K562 (cell line): ENCODE results near the gene GPRIN3. TPM values are rescaled to one million over a fixed set of nuclear protein-coding genes. Genes with fewer than 3 reads are reported as not detected.

ENCODE experiments used
- ATAC-seq: fragments of 200-7000 bp; cut with Tn5 transposase; 3 replicates; pipeline ENCODE4 v1.9.1; 2020; ENCODE audit warnings: moderate library complexity
- BruUV-seq: library from RNA; stranded (reverse); fragments of 400-500 nt; replicated peaks from 2 replicates; lab custom pipeline; 2021; lab: Mats Ljungman, UMichigan
- CTCF ChIA-PET: fragments of 300-600 bp; formaldehyde crosslinking; extraction: SDS; loops from one replicate; lab custom pipeline; 2021; ENCODE audit warnings: low intra/inter-chr PET ratio; lab: Yijun Ruan, JAX
- POLR2A ChIA-PET: fragments of 300-600, 350-650 bp; sonication (Branson Sonifier 250); formaldehyde crosslinking; extraction: SDS; loops from one replicate; lab custom pipeline; 2021; ENCODE audit warnings: antibody characterized with exemption, inconsistent platforms; lab: Yijun Ruan, JAX
- DNase-seq, 4 experiments: peaks; one replicate each; pipeline versions ENCODE4 v3.0.0 to v3.0.0-alpha.2; 2011 to 2018; ENCODE audit warnings: low spot score in 3 of 4, mixed read lengths in 3 of 4; ENCODE audit errors: extremely low read depth in 1 of 4
- FAIRE-seq: peaks from 2 replicates; lab custom pipeline; 2011; peaks lifted over from hg19 to GRCh38; lab: Jason Lieb, UNC
- H2AFZ ChIP-seq: 2 replicates; pipeline ENCODE4 v1.6.0; 2011; ENCODE audit warnings: low read depth, low read length, control low read depth, inconsistent platforms
- H3K27ac ChIP-seq: fragments of 200-600 bp; 3 replicates; pipeline ENCODE4 v1.8.0; 2011; ENCODE audit warnings: low read depth, mild to moderate bottlenecking, control low read depth, inconsistent platforms, low read length, moderate library complexity, mixed read lengths; ENCODE audit errors: extremely low read depth
- H3K27me3 ChIP-seq, 2 experiments: fragments of 300-600 bp in 1 of 2; 2 replicates in 1 of 2; 3 replicates in 1 of 2; pipeline versions ENCODE4 v1.6.0 to v1.8.0; 2011; ENCODE audit warnings: inconsistent platforms in 2 of 2, low read length in 2 of 2, mild to moderate bottlenecking in 1 of 2, mixed read lengths in 1 of 2, moderate library complexity in 1 of 2; ENCODE audit not compliant: control insufficient read depth in 2 of 2, insufficient read depth in 2 of 2
- H3K36me3 ChIP-seq: fragments of 300-600 bp; 3 replicates; pipeline ENCODE4 v1.8.0; 2011; ENCODE audit warnings: mild to moderate bottlenecking, low read length, inconsistent platforms; ENCODE audit not compliant: control insufficient read depth, insufficient read depth
- H3K4me1 ChIP-seq, 2 experiments: fragments of 200-600 bp in 1 of 2; replicated peaks in 1 of 2; 2 replicates in 1 of 2; 3 replicates in 1 of 2; pipeline versions ENCODE4 v1.5.1 to v1.8.0; 2011; ENCODE audit warnings: inconsistent platforms in 2 of 2, low read length in 2 of 2, mild to moderate bottlenecking in 1 of 2, mixed read lengths in 1 of 2, moderate library complexity in 1 of 2; ENCODE audit not compliant: control insufficient read depth in 2 of 2, insufficient read depth in 2 of 2
- H3K4me2 ChIP-seq: 2 replicates; pipeline ENCODE4 v1.6.1; 2011; ENCODE audit warnings: low read length, control low read depth, inconsistent platforms, mixed read lengths; ENCODE audit not compliant: insufficient read depth
- H3K4me3 ChIP-seq: fragments of 200-600 bp; sonication (generic), shearing (Covaris generic); 2 replicates; pipeline ENCODE4 v1.5.1; 2016; ENCODE audit warnings: control low read depth, inconsistent platforms
- H3K79me2 ChIP-seq: fragments of 200-600 bp; 3 replicates; pipeline ENCODE4 v1.8.0; 2011; ENCODE audit warnings: low read length, inconsistent platforms; ENCODE audit not compliant: control insufficient read depth, insufficient read depth
- H3K9ac ChIP-seq, 2 experiments: 2 replicates each; pipeline versions ENCODE4 v1.6.0 to v1.6.1; 2011; ENCODE audit warnings: low read depth in 2 of 2, low read length in 2 of 2, control low read depth in 1 of 2, inconsistent platforms in 1 of 2, mild to moderate bottlenecking in 1 of 2, mixed read lengths in 1 of 2; ENCODE audit not compliant: insufficient read depth in 1 of 2
- H3K9me1 ChIP-seq: one replicate; pipeline ENCODE4 v1.6.0; 2011; ENCODE audit warnings: inconsistent platforms, mild to moderate bottlenecking, low read length, moderate library complexity; ENCODE audit not compliant: control insufficient read depth, insufficient read depth
- H3K9me3 ChIP-seq: replicated peaks from 2 replicates; pipeline ENCODE4 v1.5.1; 2011; ENCODE audit warnings: low read depth, low read length, inconsistent platforms; ENCODE audit not compliant: control insufficient read depth, insufficient read depth
- H4K20me1 ChIP-seq: replicated peaks from 2 replicates; pipeline ENCODE4 v1.6.1; 2011; ENCODE audit warnings: low read length, inconsistent platforms, mixed read lengths; ENCODE audit not compliant: control insufficient read depth, insufficient read depth
- CBFB ChIP-seq: sonication (generic); formaldehyde crosslinking; IDR thresholded peaks from 2 replicates; pipeline ENCODE4 v1.4.0; 2020; ENCODE audit warnings: mild to moderate bottlenecking, missing genetic modification reagents
- COPS2 ChIP-seq: fragments of 450-650 bp; conservative IDR thresholded peaks from 2 replicates; pipeline ENCODE4 v1.6.1; 2016; ENCODE audit warnings: mild to moderate bottlenecking, moderate library complexity
- DNMT1 ChIP-seq: fragments of 450-650 bp; IDR thresholded peaks from 2 replicates; pipeline ENCODE4 v1.6.1; 2016; ENCODE audit warnings: antibody characterized with exemption, mild to moderate bottlenecking
- L3MBTL2 ChIP-seq: fragments of 450-650 bp; IDR thresholded peaks from 2 replicates; pipeline ENCODE4 v1.6.1; 2016; ENCODE audit warnings: mild to moderate bottlenecking, moderate library complexity
- NFRKB ChIP-seq: fragments of 450-650 bp; IDR thresholded peaks from 2 replicates; pipeline ENCODE4 v1.6.1; 2016; ENCODE audit warnings: low read depth
- RBM14 ChIP-seq: fragments of 200-400 bp; formaldehyde crosslinking; IDR thresholded peaks from 2 replicates; pipeline ENCODE4 v1.6.1; 2018; ENCODE audit warnings: low read depth, mild to moderate bottlenecking, low read length, moderate library complexity, borderline replicate concordance; ENCODE audit not compliant: insufficient read depth
- RBM17 ChIP-seq: fragments of 200-400 bp; formaldehyde crosslinking; IDR thresholded peaks from 2 replicates; pipeline ENCODE4 v1.6.1; 2017; ENCODE audit warnings: low read depth, mild to moderate bottlenecking, low read length, borderline replicate concordance
- TOE1 ChIP-seq, 2 experiments: fragments of 450-650 bp in 1 of 2; sonication (generic) in 1 of 2; formaldehyde crosslinking in 1 of 2; IDR thresholded peaks; 2 replicates each; pipeline versions ENCODE4 v1.7.1 to v1.8.0; 2016 to 2022; ENCODE audit warnings: borderline replicate concordance in 2 of 2, mild to moderate bottlenecking in 2 of 2, antibody characterized with exemption in 1 of 2, inconsistent platforms in 1 of 2, low read depth in 1 of 2, missing genetic modification reagents in 1 of 2, moderate library complexity in 1 of 2
- ZNF140 ChIP-seq: fragments of 250-450 bp; sonication (Bioruptor Pico); IDR thresholded peaks from 2 replicates; pipeline ENCODE4 v1.8.0; 2021; ENCODE audit warnings: moderate library complexity, mild to moderate bottlenecking, inconsistent platforms
- ZNF23 ChIP-seq: fragments of 250-450 bp; sonication (Bioruptor Pico); IDR thresholded peaks from 2 replicates; pipeline ENCODE4 v1.4.0; 2020; ENCODE audit warnings: mild to moderate bottlenecking
- ZNF232 ChIP-seq: sonication (generic); formaldehyde crosslinking; IDR thresholded peaks from 2 replicates; pipeline ENCODE4 v1.8.0; 2022; ENCODE audit warnings: mild to moderate bottlenecking, missing genetic modification reagents
- ZNF609 ChIP-seq: sonication (generic); formaldehyde crosslinking; IDR thresholded peaks from 2 replicates; pipeline ENCODE4 v1.8.1; 2023; ENCODE audit warnings: missing genetic modification reagents, mild to moderate bottlenecking, borderline replicate concordance
- ZNF668 ChIP-seq: fragments of 250-450 bp; sonication (Bioruptor Pico); IDR thresholded peaks from 2 replicates; pipeline ENCODE4 v1.8.0; 2022; ENCODE audit warnings: mild to moderate bottlenecking, inconsistent platforms
- WGBS: fragments of 100-300 bp; shearing (Covaris generic); methylation state at CpG from one replicate; pipeline ENCODE4 v1.1.6; 2016; ENCODE audit warnings: low coverage, mixed read lengths; ENCODE audit not compliant: insufficient coverage; ENCODE audit errors: missing lambda C conversion rate; 5-methylcytosine and 5-hydroxymethylcytosine counted together
- in situ Hi-C: fragments of 300-500 bp; cut with MboI; formaldehyde crosslinking; loops from 4 replicates; pipeline ENCODE4 v1.15.0; 2018; ENCODE audit warnings: inconsistent platforms, mixed read lengths
- intact Hi-C: fragments of 100-400 bp; cut with micrococcal nuclease; formaldehyde crosslinking; loops from 2 replicates; pipeline ENCODE4 v1.14.2; 2022
- polyA plus RNA-seq, 8 experiments: library from polyadenylated mRNA; depleted of rRNA in 4 of 8; stranded (reverse) in 5 of 8; unstranded in 3 of 8; fragments of >200 nt; fragmentation: Nextera tagmentation in 2 of 8; fragmentation: Illumina TruSeq in 1 of 8; extraction: Ambion mirVana in 2 of 8; extraction: Trizol in 1 of 8; gene quantifications; 2 replicates each; pipeline versions ENCODE4 v1.2.1 to v1.2.3, GENCODE V29; 2011 to 2014; ENCODE audit warnings: inconsistent platforms in 1 of 8, missing spikeins in 1 of 8
- total RNA-seq, 7 experiments: library from RNA; depleted of rRNA in 6 of 7; stranded (reverse); fragments of >200 nt in 6 of 7; fragmentation: Illumina TruSeq in 2 of 7; extraction: Trizol in 2 of 7; gene quantifications; 2 replicates each; pipeline versions ENCODE4 v1.2.1 to v1.2.3, GENCODE V29; 2011 to 2021; ENCODE audit warnings: low replicate concordance in 1 of 7
- TF ChIP-seq, protein P1 (sequence below): sonication (generic); formaldehyde crosslinking; IDR thresholded peaks from 2 replicates; pipeline ENCODE4 v1.8.0; 2022; ENCODE audit warnings: mild to moderate bottlenecking, missing genetic modification reagents

The GPRIN3 gene
- total and polyA plus RNA-seq, 9 of the 15 experiments (the other 6 are each of a cell fraction or from before 2014, with no cell fraction given) = 0.02 TPM; not detected in 8

DNA sequence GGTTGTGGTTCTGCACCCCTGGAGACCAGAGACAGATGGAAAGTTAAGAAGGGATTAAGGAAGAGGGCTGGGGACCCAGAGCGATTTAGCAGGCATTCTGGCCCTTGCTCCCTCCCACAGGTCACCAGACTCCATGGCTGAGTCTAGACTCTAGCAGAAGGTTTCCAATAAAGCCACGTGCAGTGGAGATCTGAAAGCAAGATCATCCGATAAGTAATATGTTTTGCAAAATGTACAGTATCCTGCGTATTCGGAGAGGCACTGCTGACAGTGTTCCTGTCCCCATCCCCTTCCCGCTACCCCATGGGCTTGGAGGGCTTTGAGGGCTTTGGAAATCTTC is 531 bp upstream of the GPRIN3 start (continued):
- TF ChIP-seq ZNF609 (no peak), ZNF668 (CRISPR knock-in tag) (no peak), L3MBTL2 (no peak), RBM17 (no peak), ZNF232 (CRISPR knock-in tag) (no peak), CBFB (CRISPR knock-in tag) (no peak), ZNF140 (CRISPR knock-in tag) (no peak)

GRCh38 chr4:89307178-89307445 is 488 bp downstream of the GPRIN3 start:
- DNase-seq (no peak), ATAC-seq (no peak), FAIRE-seq (no peak)
- no TSS peak for BruUV-seq
- intact Hi-C loops (no loop called here), in situ Hi-C loops (no loop called here)
- H3K27ac ChIP-seq = no peak overlapping the region
- no peaks in the 10 kb centered on the region for H4K20me1 ChIP-seq
- no peaks in the 10 kb centered on the region for H3K9me3 ChIP-seq
- H3K4me2 ChIP-seq = no peak overlapping the region
- no peaks in the 10 kb centered on the region for H3K9me1 ChIP-seq
- POLR2A ChIA-PET = interaction anchor here (1.7 kb wide), 1 partner anchor 8 kb away, joined by 5 read pairs; no protein-coding TSS in a partner anchor
- H2AFZ ChIP-seq = no peak overlapping the region
- 3% methylated on average over 6 of the region's 6 CpGs for WGBS
- no peak overlapping the region for H3K9ac ChIP-seq
- peaks cover 11 to 16% of the 10 kb centered on the region in 2 experiments; a peak in 3 of 5 replicates for H3K27me3 ChIP-seq
- CTCF ChIA-PET = no interaction called here
- no peaks in the 10 kb centered on the region for H3K79me2 ChIP-seq
- H3K36me3 ChIP-seq = no peaks in the 10 kb centered on the region
- H3K4me1 ChIP-seq = peaks cover 0 to 7% of the 10 kb centered on the region in 2 experiments; a peak in 2 of 5 replicates
- no peak overlapping the region for H3K4me3 ChIP-seq
- TF ChIP-seq, protein P1, sequence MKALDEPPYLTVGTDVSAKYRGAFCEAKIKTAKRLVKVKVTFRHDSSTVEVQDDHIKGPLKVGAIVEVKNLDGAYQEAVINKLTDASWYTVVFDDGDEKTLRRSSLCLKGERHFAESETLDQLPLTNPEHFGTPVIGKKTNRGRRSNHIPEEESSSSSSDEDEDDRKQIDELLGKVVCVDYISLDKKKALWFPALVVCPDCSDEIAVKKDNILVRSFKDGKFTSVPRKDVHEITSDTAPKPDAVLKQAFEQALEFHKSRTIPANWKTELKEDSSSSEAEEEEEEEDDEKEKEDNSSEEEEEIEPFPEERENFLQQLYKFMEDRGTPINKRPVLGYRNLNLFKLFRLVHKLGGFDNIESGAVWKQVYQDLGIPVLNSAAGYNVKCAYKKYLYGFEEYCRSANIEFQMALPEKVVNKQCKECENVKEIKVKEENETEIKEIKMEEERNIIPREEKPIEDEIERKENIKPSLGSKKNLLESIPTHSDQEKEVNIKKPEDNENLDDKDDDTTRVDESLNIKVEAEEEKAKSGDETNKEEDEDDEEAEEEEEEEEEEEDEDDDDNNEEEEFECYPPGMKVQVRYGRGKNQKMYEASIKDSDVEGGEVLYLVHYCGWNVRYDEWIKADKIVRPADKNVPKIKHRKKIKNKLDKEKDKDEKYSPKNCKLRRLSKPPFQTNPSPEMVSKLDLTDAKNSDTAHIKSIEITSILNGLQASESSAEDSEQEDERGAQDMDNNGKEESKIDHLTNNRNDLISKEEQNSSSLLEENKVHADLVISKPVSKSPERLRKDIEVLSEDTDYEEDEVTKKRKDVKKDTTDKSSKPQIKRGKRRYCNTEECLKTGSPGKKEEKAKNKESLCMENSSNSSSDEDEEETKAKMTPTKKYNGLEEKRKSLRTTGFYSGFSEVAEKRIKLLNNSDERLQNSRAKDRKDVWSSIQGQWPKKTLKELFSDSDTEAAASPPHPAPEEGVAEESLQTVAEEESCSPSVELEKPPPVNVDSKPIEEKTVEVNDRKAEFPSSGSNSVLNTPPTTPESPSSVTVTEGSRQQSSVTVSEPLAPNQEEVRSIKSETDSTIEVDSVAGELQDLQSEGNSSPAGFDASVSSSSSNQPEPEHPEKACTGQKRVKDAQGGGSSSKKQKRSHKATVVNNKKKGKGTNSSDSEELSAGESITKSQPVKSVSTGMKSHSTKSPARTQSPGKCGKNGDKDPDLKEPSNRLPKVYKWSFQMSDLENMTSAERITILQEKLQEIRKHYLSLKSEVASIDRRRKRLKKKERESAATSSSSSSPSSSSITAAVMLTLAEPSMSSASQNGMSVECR (CRISPR knock-in tag) = no peak
- TF ChIP-seq NFRKB = no peak
- no peak for TF ChIP-seq RBM14
- TF ChIP-seq DNMT1 = no peak
- no peak for TF ChIP-seq TOE1 (IDR thresholded peaks at IDR 0.05; ENCODE audit: borderline replicate concordance)
- TF ChIP-seq TOE1 (CRISPR knock-in tag; IDR thresholded peaks at IDR 0.05; ENCODE audit: borderline replicate concordance, low read depth) = no peak
- no peak for TF ChIP-seq ZNF23
- no peak for TF ChIP-seq COPS2
